HG02759 (cell line): ENCODE data around the gene DEGS2.
A peak's percentile ranks its signal among the peaks of the same experiment; 100 is the strongest.
"Not testable (repeated sequence)": the region's sequence is repeated elsewhere in the genome, so short reads cannot be mapped to it uniquely, and the experiment has no call there.

ENCODE experiments used
- ATAC-seq: cut with Tn5 transposase; IDR thresholded peaks from one replicate; pipeline ENCODE4 v1.9.1; 2021; ENCODE audit warnings: mild to moderate bottlenecking, moderate library complexity; ENCODE audit not compliant: unreplicated experiment

Gene DEGS2

DNA sequence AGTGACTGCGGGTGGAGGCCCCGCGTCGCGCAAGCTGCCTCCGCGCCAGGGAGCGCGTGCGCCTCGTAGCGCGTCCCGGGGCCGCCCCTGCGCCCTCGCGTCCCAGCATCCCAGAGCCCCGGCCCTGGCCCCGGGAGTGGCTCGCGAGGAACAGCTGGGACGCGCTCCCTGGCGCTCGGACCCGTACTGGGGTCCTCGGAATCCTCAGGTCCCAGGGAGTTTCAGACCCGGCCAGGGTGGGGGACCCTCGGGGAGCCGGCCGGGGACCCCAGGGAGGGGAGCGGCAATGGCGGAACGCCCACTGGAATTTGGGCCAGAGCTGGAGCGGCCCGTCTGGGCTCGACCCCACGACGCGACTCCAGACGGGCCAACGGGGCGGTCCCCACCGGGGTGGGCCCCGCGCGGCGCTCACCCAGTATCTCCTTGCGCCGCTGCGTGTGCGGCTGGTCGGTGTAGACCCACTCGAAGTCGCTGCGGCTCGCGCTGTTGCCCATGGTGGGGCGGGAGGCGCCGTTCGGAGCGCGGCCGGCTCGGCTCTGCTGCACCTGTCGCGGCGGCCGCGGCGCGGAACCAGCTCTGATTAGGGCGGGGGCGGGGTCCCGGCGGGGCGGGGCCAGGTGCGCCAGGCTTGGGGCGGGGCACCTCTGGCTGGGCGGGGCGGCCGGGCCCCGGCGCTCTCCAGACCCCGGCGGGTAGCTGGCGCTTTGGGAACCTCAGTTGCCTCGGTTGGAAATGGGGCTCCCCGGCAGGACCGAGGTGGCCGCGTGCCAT, at the start of gene DEGS2:
TSS of gene DEGS2 (minus strand) at position 552 of the 771 bp plus-strand sequence. CDS start at position 494, 58 bp downstream.
- ATAC-seq = peak; percentile 66

DNA sequence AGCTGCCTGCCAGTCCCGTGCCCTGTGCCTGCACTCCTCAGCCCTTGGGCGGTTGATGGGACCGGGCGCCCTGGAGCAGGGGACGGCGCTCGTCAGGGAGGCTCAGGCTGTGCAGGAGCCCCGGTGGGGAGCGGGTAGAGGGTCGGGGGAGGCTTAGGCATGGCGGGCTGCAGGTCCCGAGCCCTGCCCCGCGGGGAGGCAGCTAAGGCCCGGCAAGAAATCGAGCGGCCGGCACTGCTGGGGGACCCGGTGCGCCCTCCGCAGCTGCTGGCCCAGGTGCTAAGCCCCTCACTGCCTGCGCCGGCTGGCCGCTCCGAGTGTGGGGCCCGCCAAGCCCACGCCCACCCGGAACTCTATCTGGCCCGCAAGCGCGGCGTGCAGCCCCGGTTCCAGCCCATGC, 48.7 kb upstream of the DEGS2 start:
- not testable (repeated sequence) for ATAC-seq

DNA sequence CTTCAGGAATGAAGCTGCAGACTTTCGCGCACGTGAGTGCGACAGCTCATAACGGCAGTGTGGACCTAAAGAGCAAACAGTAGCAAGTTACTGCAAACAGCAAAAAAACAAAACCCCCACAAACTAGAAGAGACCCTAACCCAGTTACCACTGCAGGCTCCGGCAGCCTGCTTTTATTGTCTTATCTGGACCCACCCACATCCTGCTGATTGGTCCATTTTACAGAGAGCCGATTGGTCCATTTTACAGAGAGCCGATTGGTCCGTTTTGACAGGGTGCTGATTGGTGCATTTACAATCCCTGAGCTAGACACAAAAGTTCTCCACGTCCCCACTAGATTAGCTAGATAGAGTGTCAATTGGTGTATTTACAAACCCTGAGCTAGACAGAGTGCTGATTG, 48.1 kb upstream of the DEGS2 start:
- not testable (repeated sequence) for ATAC-seq

DNA sequence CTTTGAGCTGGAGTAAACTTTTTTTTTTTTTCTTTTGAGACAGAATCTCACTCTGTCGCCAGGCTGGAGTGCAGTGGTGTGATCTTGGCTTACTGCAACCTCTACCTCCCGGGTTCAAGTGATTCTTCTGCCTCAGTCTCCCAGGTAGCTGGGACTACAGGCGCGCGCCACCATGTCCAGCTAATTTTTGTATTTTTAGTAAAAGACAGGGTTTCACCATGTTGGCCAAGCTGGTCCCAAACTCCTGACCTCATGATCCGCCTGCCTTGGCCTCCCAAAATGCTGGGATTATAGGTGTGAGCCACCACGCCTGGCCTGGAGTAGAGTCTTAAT, 45.4 kb upstream of the DEGS2 start:
- not testable (repeated sequence) for ATAC-seq

DNA sequence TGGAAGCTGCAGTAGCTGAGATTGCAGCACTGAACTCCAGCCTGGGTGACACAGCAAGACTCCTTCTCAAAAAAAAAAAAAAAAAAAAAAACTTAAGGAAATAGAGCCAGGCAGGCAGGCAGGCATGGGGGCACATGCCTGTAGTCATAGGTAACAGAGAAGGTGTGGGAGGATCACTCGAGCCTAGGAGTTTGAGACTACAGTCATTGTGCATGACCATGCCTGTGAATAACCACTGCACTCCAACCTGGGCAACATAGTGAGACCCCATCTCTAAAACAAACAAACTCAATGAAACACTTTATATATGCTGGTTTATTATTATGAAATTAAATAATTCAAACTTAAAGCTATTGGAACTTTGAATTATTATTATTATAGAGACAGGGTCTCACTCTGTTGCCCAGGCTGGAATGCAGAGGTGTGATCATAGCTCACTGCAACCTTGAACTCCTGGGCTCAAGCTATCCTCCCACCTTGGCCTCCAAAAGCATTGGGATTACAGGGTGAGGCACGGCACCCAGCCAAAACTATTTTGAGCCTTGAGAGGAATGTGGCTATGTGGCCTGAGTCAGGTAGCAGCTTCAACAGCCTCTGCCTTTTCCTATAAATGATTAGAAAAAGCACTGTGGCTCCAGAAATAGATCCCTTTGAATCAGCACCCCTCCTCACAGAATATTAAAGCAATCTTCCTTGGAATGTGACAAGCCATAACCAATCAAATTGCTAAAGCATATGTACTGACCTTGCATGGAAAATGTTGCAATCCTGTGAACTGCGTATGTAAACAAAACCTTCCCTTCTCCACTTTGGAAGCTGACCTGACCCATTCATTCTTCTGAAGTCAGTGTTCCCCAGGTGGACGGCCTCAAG, 44.8 kb upstream of the DEGS2 start:
- ATAC-seq = no peak

DNA sequence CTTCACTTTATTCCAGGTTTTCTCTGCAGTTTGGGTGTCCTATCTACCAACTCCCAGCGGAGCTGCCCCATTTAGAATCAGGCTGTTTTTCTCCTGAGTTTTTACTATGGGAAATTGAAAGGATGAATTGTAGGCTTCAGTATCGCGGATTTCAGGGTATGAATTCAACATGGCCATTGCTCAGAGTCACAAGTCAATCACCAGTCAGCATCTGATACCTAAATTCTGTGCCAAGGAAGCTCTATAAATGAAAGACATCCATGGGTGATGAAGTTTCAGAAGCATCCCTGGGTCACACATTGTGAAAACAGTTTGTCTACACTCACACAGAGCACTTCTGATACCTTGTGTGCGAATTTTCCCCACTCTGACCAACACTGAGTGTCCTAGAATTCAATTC, 43.7 kb upstream of the DEGS2 start:
- ATAC-seq = no peak

DNA sequence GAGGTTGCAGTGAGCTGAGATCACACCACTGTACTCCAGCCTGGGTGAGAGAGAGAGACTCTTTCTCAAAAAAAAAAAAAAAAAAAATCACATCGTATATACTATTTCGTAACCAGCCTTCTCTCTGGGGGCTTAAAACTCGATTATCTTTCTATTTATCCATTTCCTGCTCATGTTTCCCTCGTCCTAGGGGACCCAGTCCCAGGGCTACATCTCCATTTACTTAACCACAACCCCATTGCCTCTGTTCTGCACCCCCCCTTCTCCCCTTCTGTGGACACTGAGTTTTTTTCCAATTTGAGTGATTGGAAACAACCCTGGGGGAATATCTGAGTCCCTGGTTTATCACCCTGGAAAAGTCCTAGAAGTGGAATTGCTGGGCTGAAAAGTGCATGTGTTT, 43.3 kb upstream of the DEGS2 start:
- ATAC-seq = no peak

DNA sequence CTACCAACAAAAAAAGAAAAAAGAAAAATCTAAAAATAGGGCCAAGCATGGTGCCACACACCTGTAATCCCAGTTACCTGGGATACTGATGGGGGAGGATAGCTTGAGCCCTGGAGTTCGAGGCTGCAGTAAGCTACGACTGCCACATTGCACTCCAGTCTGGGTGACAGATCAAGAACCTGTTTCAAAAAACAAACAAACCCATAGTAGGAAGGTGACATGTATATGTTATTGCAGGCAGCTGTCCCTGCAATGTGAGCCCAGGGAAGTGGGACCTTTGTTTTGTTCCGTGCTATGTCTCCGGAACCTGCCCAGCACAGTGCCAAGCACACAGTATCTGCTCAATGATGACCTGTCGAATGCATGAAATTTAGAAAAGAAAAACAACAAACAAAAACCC, 42.3 kb upstream of the DEGS2 start:
- no peak for ATAC-seq

DNA sequence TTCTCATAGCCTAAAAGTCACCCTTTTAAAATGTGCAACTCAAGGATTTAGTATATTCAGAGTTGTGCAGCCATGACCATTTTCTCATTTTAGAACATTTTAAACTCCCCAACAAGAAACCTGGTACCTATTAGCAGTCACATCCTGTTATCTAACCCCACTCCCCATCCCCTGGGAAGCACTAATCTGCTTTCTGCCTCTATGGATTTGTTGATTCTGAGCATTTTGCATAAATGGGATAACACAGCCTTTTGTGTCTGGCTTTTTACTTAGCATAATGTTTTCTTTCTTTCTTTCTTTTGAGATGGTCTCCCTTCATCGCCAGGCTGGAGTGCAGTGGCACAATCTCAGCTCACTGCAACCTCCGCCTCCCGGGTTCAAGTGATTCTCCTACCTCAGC, 40.9 kb upstream of the DEGS2 start:
- ATAC-seq = no peak

DNA sequence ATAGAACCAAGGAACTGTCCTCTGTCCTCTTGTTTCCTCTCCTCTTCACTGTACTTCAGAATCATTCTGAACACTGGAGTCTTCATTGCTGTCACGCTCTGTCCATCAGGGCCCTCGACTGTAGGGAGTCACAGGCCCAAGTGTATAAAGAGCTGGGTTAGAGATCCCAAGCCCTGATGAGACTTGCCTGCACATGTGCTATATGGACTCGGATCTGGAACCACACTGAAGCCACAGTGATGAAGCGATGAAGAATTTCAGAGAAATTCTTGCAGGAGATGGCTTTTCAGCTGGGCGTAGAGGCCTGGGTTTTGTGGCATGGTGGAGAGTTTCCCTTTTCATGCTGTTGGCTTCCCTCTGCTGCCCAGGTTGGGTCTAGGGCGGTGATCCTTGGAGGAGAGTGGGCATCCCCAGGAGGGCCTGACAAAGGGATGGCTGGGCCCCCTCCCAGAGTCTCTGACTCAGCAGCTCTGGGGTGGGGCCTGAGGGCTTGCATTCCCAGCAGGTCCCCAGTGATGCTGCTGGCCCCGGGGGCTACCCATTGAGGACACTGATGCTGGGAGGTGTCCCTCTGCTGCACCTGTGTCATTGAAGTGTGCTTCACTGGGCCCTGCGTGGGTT, 39.9 kb upstream of the DEGS2 start:
- ATAC-seq = no peak

DNA sequence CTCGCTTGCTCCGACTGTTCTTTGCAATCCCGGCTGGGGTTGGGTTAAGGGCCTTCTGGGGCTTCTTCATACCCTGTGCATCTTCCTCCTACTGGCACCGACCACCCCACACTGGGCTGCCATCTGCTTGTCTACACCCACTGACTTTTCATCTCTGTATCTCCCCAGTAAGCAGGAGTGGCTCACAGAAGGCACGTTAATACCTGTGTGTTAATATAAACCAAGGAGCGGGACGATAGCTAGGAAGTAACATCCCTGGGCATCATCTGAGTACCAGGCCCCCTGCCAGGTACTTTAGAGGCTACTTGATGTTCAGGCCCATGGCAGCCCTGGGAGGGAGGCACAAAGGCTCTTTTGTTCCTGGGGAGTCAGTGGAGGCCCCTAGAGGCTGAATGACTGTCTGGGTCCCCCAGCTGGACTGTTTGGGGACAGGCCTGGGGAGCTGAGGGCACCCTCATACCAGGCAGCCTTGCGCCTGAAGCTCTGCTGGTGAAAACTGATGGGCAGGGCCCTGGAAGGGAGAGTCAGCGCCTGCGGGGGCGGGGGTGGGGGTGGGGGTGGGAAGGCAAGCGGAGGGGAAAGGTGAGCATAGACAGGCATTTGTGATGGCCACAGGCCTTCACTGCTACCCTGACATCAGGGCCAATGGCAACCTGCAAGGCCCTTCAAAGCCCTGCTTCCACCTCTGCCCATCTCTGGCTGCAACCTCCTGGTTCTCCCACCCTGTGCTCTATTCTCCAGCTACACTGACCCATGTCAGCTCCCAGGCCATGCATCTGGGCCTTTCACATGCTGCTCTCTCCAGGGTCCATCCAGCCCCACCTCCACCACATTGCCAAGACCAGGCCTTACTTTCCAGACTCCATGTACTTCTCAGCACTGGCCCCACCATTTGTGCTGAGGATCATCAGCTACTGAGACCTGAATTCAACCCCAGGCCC, 34.2 kb upstream of the DEGS2 start:
- no peak for ATAC-seq

DNA sequence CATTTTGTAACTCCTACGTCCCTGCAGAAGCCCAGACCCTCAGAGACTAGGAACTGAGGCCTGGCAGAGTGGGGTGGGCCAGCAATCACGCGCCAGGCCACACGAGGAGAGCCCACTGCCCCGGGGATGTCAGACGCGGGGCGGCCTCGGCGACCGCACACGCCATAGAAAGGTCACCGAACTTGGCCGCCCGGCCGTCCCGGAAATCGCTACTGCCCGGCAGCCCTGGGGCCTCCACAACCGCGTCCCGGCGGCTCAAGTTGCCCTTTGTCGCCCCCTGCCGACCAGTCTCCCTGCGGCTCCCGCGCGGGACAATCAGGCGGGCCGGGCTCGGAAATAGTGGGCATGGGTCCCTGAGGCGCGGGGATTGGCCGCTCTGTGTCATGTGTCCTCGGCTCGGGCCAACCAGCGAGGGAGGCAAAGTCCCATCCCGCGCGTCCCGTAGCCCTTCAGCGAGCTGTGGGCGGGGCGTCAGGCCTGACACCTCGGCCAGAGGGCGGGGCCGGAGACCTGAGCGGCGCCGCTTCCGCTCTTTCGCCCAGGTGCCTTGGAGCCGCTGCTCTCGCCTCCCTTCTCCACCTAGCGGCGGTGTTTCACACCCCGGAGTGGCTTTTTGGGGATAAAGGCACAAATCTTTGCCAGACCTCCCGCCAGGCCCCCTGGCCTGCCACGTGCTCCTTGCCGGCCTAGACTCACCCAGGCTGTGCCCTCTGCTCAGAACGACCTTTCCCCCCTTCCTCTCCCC, 33.4 kb upstream of the DEGS2 start:
- ATAC-seq = peak; percentile 99

DNA sequence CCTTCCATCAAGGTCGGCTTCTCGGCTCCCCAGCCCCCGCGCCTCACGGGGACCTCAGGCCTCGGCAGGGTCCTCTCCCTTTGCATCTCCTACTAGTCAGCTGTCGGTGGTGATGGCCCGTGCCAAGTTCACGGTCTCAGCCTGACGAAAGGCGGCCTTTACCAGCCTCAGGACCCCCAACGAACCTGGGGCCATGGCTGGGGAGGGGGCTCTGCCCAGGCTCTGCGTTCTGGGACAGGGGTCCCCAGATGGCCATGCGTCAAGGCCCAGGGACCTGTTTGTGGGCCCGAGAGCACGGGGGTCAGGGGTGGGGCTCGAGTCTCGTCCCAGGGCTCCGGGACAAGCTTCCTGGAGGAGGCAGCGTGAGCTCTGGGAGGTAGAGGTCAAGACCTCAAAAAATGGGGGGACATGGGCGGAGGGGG, 32.8 kb upstream of the DEGS2 start:
- no peak for ATAC-seq

DNA sequence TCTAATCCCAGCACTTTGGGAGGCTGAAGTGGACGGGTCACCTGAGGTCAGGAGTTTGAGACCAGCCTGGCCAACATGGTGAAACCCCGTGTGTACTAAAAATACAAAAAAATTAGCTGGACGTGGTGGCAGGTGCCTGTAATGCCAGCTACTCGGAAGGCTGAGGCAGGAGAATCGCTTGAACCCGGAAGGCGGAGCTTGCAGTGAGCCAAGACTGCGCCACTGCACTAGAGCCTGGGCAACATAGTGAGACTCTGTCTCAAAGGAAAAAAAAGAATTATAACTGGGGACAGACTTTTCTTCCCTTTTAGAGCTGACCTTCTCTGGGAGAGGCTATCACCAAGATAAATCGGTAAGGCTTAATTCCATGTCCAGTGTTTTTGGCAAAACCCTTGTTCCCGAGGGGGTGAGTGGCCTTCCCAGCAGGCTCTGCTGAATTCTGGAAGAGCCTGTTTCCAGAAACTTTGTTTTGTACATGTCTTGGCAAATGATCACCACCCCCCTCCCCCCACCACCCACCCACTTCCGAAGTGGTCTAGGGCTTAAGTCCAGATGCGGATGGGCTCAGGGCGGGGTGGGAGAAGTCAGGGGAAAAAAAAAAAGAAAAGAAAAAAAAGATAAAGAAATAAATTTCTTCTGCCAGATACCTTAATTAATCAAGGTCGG, 32.3 kb upstream of the DEGS2 start:
- no peak for ATAC-seq

DNA sequence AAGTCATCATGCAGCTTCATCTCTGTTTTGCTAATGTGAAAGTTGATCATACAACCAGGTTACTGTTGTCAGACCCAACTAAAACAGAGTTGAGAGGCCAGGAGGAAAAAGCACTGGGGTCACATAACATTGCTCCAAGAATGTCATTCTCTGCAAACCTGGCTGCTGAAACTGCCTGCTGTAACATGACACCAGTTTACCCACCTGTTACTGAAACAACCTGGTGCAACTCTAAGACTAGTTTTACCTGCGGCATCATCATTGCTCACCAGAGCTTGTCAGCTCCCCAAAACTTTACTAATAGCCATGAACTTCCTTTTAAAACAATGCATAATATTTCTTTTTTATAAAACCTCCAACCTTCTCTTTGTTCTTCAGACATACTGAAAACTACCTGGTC, 30.7 kb upstream of the DEGS2 start:
- ATAC-seq = no peak

DNA sequence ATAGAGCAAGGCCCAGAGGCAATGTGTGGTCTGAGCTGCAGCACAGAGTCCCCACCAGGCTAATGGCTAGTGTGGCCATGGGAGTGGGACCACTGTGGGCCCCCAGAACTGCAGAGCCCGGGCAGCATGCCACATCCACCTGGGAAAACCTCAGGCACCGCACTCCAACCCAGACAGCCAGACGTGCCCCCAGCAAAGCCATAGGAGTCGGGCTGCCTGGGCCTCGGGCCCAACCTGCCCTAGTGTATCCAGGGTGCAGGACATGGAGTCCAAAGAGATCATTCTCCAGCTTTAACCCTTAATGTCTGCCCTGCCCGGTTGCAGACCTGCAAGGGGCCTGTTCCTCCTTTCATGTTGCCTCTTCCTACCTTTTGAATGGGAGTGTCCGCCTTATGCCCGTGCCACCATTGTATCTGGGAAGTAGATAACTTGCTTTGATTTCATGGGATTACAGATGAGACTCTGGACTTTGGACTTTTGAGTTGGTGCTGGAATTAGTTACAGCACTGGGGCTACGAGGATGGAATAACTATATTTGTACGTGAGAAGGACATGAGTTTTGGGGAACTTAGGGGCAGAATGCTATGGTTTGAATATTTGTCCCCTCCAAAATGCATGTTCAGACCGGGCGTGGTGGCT, 29.1 kb upstream of the DEGS2 start:
- ATAC-seq = no peak

DNA sequence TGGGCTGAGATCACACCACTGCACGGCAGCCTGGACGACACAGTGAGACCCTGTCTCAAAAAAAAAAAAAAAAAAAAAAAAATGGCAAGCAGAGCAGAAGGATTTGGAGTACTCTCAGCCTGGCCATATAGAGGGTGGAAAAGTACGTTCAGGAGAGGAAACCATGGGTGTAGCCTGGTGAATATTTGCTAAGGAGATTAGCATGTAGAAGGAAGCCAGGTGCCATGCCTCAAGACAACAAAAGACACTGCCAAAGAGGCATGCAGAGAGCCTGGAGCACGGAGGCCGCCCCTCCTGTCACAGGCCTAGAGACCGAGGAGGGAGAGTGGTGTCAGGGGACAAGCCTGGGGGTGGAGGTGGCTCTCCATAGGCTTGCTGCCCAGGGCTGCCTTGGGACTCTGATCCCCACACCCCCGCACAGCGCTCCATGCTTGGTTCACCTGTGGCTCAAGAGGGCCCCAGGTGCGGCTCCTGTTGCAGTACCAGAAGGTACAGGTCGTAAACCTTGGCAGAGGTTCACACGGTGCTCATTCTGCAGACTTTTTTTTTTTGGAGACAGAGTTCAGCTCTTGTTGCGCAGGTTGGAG, 27.9 kb upstream of the DEGS2 start:
- no peak for ATAC-seq

DNA sequence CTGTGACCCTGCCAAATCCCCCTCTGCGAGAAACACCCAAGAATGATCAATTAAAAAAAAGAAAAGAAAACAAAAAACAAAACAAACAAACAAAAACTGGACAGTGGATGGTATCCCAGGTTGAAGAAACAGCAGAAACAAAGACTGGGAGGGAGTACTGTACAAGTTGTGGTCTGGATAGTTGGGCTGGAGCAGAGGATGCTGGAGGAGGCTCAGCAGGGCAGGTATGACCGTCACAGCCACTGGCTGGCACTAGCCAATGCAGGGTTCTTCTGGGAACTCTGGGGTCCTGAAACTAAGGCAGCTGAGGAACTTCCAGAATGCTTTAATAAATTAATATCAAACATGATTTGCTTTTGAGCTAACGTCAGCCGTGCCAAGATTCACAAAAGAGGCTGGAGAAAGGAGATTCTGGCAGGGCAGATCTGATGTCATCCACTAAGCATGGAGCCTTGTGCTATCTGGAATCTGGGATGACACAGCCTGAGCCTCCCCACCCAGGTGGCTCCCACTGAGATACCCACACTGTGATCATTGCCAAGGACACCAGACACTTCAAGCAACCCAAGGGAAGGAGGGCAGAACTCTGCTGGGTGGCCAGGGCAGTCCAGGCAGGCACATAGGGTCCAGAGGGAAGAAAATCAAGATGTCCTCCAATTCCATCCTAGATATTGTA, 22.6 kb upstream of the DEGS2 start:
- ATAC-seq = not testable (repeated sequence)
